Natural killer cell (primary cell): ENCODE measurements around the gene H19. TPM values are rescaled to one million over a fixed set of nuclear protein-coding genes. Genes with fewer than 3 reads are reported as not detected.

ENCODE experiments used
- ATAC-seq, 3 donors: fragments of 150-1000 bp in 2 of 3; fragments of 200-7000 bp in 1 of 3; cut with Tn5 transposase; 1 replicate in 1 of 3; 2 replicates in 2 of 3; pipeline ENCODE4 v1.10.0; 2021; ENCODE audit warnings: mild to moderate bottlenecking in 2 of 3, moderate library complexity in 2 of 3
- DNase-seq, 2 donors: peaks; one replicate each; pipeline versions ENCODE4 v3.0.0 to v3.0.0-alpha.2; 2013 to 2021; ENCODE audit warnings: mixed read lengths in 1 of 2
- H3K27ac ChIP-seq: one replicate; pipeline ENCODE4 v1.5.1; 2013; ENCODE audit warnings: mild to moderate bottlenecking, low read length
- H3K27me3 ChIP-seq: one replicate; pipeline ENCODE4 v1.6.1; 2013; ENCODE audit warnings: low read length; ENCODE audit not compliant: control insufficient read depth, insufficient read depth
- H3K36me3 ChIP-seq: one replicate; pipeline ENCODE4 v1.6.1; 2013; ENCODE audit warnings: low read length; ENCODE audit not compliant: control insufficient read depth, insufficient read depth
- H3K4me1 ChIP-seq: one replicate; pipeline ENCODE4 v1.6.1; 2013; ENCODE audit warnings: low read length; ENCODE audit not compliant: control insufficient read depth, insufficient read depth
- H3K4me3 ChIP-seq: one replicate; pipeline ENCODE4 v1.5.1; 2013; ENCODE audit warnings: low read length
- H3K9me3 ChIP-seq: one replicate; pipeline ENCODE4 v1.6.1; 2013; ENCODE audit warnings: low read length; ENCODE audit not compliant: control insufficient read depth, insufficient read depth
- H3K27ac Mint-ChIP-seq, 2 donors: one replicate each; pipeline ENCODE4 v1.8.0; 2022; ENCODE audit warnings: mild to moderate bottlenecking in 2 of 2, mixed read lengths in 2 of 2, moderate library complexity in 1 of 2
- H3K27me3 Mint-ChIP-seq, 2 donors: one replicate each; pipeline ENCODE4 v1.8.0; 2022; ENCODE audit warnings: low read depth in 2 of 2, mixed read lengths in 2 of 2
- H3K36me3 Mint-ChIP-seq: one replicate; pipeline ENCODE4 v1.8.0; 2022; ENCODE audit warnings: mixed read lengths
- H3K4me1 Mint-ChIP-seq, 2 donors: one replicate each; pipeline ENCODE4 v1.8.0; 2022; ENCODE audit warnings: mixed read lengths in 2 of 2
- H3K4me3 Mint-ChIP-seq: one replicate; pipeline ENCODE4 v1.8.0; 2022; ENCODE audit warnings: mild to moderate bottlenecking, moderate library complexity, mixed read lengths
- H3K9me3 Mint-ChIP-seq, 2 donors: one replicate each; pipeline ENCODE4 v1.8.0; 2022; ENCODE audit warnings: mixed read lengths in 2 of 2
- WGBS: methylation state at CpG from one replicate; pipeline ENCODE4 v1.1.7; 2013; ENCODE audit warnings: missing lambda C conversion rate; ENCODE audit not compliant: insufficient coverage; 5-methylcytosine and 5-hydroxymethylcytosine counted together
- intact Hi-C: fragments of 100-400 bp; cut with micrococcal nuclease; formaldehyde crosslinking; loops from one replicate; pipeline ENCODE4 v1.14.2; 2022
- total RNA-seq, 4 donors: library from RNA; stranded (reverse); fragments of 120-200 nt in 1 of 4; gene quantifications; one replicate each; pipeline versions ENCODE4 v1.2.3 to v1.2.4, GENCODE V29; 2013 to 2022
- TF ChIP-seq, protein P1 (sequence below): fragments of 200-600 bp; IDR thresholded peaks from one replicate; pipeline ENCODE4 v1.8.0; 2022; ENCODE audit warnings: antibody characterized with exemption

H19 gene
- total RNA-seq, 3 donors from 2014 or later (not counting 1 experiment from before 2014, with no cell fraction given): not detected

DNA sequence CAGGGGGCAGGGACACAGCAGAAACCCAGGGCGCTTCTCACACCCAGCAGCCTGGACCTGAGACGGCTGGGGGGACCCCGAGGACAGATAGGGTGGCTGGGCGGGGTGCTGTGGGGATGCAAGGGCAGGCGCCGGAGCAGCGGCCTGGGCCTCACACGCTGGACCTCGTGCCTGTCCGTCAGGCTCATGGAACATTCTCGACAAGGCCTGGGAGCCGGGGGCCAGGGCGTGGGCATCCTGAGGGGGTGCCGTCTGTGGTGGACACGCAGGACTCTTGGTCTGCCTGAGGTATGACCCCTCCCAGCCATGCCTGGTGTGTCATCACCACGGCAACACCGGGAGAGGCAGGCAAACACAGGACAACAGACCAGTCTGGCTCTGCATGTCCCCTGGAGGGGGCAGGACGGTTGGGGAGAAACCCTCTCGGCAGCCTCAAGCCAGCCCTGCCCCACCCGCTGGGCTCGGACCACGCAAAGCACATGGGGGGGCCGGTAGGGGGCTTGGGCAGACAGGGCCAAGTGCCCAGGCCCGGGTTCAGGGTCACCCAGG is 29.1 kb downstream of the H19 start:
- WGBS: no CpG with 5 or more reads among the region's 24 CpGs
- H3K27ac Mint-ChIP-seq: no peak overlapping the region
- DNase-seq: no peak
- Histone ChIP-seq H3K9me3 (no peaks in the 10 kb centered on the region), H3K27me3 (no peaks in the 10 kb centered on the region), H3K4me3 (no peak overlapping the region), H3K36me3 (no peaks in the 10 kb centered on the region), H3K27ac (no peak overlapping the region), H3K4me1 (no peaks in the 10 kb centered on the region)
- no peak overlapping the region for H3K4me3 Mint-ChIP-seq
- TF ChIP-seq, protein P1, sequence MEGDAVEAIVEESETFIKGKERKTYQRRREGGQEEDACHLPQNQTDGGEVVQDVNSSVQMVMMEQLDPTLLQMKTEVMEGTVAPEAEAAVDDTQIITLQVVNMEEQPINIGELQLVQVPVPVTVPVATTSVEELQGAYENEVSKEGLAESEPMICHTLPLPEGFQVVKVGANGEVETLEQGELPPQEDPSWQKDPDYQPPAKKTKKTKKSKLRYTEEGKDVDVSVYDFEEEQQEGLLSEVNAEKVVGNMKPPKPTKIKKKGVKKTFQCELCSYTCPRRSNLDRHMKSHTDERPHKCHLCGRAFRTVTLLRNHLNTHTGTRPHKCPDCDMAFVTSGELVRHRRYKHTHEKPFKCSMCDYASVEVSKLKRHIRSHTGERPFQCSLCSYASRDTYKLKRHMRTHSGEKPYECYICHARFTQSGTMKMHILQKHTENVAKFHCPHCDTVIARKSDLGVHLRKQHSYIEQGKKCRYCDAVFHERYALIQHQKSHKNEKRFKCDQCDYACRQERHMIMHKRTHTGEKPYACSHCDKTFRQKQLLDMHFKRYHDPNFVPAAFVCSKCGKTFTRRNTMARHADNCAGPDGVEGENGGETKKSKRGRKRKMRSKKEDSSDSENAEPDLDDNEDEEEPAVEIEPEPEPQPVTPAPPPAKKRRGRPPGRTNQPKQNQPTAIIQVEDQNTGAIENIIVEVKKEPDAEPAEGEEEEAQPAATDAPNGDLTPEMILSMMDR: no peak
- no peaks in the 10 kb centered on the region for H3K9me3 Mint-ChIP-seq
- no peaks in the 10 kb centered on the region for H3K4me1 Mint-ChIP-seq
- intact Hi-C loops: no loop called here
- no peak for ATAC-seq
- H3K27me3 Mint-ChIP-seq: no peaks in the 10 kb centered on the region
- H3K36me3 Mint-ChIP-seq: no peaks in the 10 kb centered on the region

DNA sequence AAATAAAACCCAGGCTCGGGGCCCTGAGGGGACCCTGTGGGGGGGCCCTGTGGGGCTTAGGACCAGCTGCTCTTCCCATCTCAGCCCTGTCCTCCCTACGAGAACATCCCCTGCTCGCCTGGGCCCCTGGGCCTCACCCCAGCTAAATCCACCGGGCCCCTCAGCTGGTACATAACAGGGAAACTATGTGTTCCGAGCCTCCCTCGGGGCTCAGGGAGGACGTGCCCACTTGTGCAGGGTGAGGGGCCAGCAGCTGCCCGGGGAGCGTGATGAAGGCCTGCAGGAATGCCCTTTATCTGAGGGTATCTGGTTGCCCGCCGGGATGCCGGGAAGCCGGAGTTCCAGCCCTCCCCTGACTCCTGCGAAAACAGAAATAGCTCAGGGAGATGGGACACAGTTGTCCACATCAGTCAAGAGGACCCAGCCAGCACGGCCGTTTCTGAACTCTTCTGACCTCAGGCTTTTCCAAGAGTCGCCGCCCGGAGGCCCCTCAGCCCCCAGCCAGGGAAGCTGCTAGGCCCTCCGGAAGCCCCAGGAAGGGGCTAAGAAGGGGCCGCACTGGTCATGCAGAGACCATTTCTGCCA is 29.9 kb downstream of the H19 start:
- Histone ChIP-seq H3K9me3 (no peaks in the 10 kb centered on the region), H3K36me3 (no peaks in the 10 kb centered on the region), H3K27me3 (no peaks in the 10 kb centered on the region), H3K4me1 (no peaks in the 10 kb centered on the region), H3K27ac (no peak overlapping the region), H3K4me3 (no peak overlapping the region)
- ATAC-seq: no peak
- Mint-ChIP-seq H3K4me3 (no peak overlapping the region), H3K27ac (no peak overlapping the region), H3K27me3 (no peaks in the 10 kb centered on the region), H3K36me3 (no peaks in the 10 kb centered on the region), H3K4me1 (no peaks in the 10 kb centered on the region), H3K9me3 (no peaks in the 10 kb centered on the region)
- DNase-seq: no peak
- WGBS: no CpG with 5 or more reads among the region's 21 CpGs
- intact Hi-C loops: no loop called here
- TF ChIP-seq, protein P1: no peak

DNA sequence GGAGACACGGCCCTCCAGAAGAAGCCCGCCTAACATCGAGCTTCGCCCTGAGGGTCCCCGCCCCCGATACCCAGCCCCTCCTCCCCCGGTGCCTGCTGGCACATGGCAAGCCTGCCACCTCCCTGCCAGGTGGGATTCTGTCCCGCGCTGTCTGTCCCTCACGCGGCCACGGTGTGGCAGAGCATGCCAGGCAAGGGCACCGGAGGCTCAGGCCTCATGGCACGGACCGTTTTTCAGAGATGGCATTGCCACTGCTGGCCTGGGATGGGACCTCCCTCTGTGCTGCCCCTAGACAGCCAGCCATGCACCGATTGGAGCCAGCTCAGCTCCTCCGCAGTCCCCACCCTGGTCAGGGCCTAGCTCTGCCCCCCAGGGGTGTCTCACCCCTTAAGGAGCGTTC is 31.1 kb downstream of the H19 start:
- Mint-ChIP-seq H3K4me3 (no peak overlapping the region), H3K4me1 (no peaks in the 10 kb centered on the region), H3K27me3 (no peaks in the 10 kb centered on the region), H3K36me3 (no peaks in the 10 kb centered on the region), H3K27ac (no peak overlapping the region), H3K9me3 (no peaks in the 10 kb centered on the region)
- Histone ChIP-seq H3K4me1 (no peaks in the 10 kb centered on the region), H3K9me3 (no peaks in the 10 kb centered on the region), H3K36me3 (no peaks in the 10 kb centered on the region), H3K27me3 (no peaks in the 10 kb centered on the region), H3K4me3 (no peak overlapping the region), H3K27ac (no peak overlapping the region)
- ATAC-seq (no peak), DNase-seq (no peak)
- intact Hi-C loops: no loop called here
- no CpG with 5 or more reads among the region's 18 CpGs for WGBS
- TF ChIP-seq, protein P1: no peak

DNA sequence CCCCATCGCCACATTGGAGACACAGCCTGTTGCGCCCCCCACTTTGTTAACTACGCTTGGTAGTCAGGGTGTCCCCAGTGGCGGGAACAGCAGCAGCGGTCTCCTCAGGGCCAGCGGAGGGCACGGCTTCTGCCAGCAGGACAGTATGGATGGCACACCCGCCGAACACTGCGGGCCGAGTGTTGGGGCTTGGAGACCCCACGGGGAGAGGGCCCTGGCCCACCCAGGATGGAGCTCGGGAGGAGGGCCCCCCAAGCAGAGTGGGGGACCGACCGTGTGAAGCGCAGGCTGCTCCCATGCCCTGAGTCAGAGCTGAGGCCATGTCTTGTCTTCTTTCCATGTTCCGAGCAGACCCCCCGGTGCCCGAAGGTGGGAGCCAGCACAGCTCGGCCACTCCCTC is 32.7 kb downstream of the H19 start:
- Mint-ChIP-seq H3K4me1 (no peaks in the 10 kb centered on the region), H3K36me3 (no peaks in the 10 kb centered on the region), H3K27ac (no peak overlapping the region), H3K9me3 (no peaks in the 10 kb centered on the region), H3K27me3 (no peaks in the 10 kb centered on the region), H3K4me3 (no peak overlapping the region)
- Histone ChIP-seq H3K9me3 (no peaks in the 10 kb centered on the region), H3K27ac (no peak overlapping the region), H3K4me3 (no peak overlapping the region), H3K4me1 (no peaks in the 10 kb centered on the region), H3K36me3 (no peaks in the 10 kb centered on the region), H3K27me3 (no peaks in the 10 kb centered on the region)
- no CpG with 5 or more reads among the region's 20 CpGs for WGBS
- ATAC-seq: no peak
- DNase-seq: no peak
- intact Hi-C loops: no loop called here
- TF ChIP-seq, protein P1: no peak
